NCI-H187 treated with DMSO at 0.1 percent for 48 hours (cell line): ENCODE results near the gene C1QTNF4.

Experiments used
- DNase-seq: peaks from one replicate; lab custom pipeline; 2025; lab: John Stamatoyannopoulos, UW

Gene C1QTNF4

GRCh38 chr11:47592970-47593369 lies 1.2 kb downstream of the C1QTNF4 start:
- no peak for DNase-seq

DNA sequence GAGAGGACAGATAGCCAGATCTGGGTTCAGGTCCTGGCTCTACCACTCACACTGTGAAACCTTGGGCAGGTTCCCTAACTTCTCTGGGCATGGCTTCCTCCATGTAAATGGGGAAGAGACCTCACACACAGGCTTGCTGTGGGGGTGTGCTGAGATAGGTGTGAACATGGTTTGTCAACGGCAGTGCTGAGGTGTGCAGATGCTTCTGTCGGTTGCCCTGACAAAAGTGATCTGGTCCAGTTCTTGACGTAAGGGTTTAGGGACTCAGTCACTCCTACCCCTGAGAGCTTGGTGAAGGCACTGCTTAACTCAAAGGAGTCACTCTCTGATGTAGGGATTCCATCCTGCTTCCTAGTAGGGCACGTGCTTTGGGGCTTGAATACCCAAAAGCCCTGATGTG lies 2.0 kb downstream of the C1QTNF4 start:
- DNase-seq = no peak

- DNase-seq = no peak
These were observed 2.4 kb downstream of the C1QTNF4 start for GRCh38 chr11:47591764-47592163.

DNA sequence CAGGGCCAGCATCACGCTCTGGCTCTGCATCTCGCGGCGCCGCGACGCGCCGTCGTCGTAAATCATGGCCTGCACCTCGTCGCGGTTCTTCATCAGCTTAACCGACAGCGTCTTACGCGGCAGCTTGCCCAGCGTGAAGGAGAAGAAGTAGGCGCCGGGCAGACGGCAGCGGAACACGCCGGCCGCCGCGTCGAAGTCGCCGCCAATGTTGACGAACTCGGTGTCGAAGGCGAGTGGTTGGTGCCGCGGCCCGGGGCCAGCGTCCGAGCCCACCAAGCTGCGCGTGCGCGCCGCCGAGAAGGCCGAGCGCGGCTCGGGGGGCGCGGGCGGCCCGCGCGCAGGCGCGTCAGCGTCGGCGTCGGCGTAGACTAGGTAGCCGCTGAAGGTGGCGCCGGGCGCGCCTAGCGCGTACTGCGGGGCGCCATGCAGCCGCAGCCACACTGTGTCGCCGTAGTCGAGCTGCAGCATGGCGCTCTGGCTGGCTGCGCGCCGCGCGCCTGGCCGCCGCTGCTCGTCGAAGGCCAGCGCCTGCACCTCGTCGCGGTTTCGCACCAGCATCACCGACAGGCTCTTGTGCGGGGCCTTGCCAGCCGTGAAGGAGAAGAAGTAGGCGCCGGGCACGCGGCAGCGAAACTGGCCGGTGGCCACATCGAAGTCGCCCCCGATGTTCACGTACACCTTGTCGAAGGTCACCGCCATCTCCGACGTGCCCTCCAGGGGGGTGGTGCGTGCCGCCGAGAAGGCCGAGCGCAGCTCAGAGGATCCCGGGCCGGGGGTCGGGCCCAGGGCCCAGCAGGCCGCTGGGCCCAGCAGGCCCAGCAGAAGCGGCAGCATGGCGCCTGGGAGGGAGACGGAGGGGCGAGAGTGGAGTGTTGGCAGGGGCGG lies 4.0 kb downstream of the C1QTNF4 start:
- no peak for DNase-seq

- no peak for DNase-seq
These were observed 4.6 kb downstream of the C1QTNF4 start for GRCh38 chr11:47589584-47589976.

GRCh38 chr11:47589118-47589517 lies 5.1 kb downstream of the C1QTNF4 start:
- no peak for DNase-seq

GRCh38 chr11:47587723-47588326 lies 6.4 kb downstream of the C1QTNF4 start:
- DNase-seq = no peak

DNA sequence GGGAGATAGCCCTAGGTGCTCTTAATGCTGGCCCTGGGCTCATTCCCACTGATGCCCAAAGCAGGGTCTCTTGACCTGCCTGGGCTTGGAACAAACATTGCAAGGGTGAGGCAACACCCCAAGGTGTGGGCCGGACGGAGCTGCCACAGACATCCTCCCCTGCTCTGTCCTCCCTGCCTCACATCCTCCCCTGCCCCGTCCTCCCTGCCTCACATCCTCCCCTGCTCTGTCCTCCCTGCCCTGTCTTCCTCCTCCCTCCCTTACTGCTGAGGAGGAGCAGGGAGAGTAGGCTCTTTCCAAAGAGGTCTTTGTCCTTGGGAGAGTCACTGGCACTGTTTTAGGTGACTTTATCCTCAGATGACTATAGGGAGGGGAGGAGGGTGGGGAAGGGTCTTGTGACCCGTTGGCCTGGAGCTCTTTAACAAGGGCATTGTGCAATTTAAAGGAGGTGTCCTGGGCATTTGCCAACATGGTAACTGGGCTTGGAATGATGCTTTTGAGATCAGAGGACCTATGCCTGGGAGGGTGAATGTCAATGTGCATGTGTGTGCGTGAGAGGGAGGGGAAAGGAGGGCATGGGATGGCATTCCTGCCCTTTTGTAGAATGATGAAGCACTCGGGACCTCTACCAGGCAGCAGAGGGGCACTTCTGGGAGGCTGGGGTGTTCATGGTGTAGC lies 7.0 kb downstream of the C1QTNF4 start:
- DNase-seq = no peak

GRCh38 chr11:47586098-47586855 lies 7.9 kb downstream of the C1QTNF4 start, which contains the start of gene FAM180B:
TSS of gene FAM180B (plus strand) at chr11:47586678. CDS start at chr11:47586769, 91 bp downstream.
- DNase-seq = no peak

GRCh38 chr11:47583844-47584243 lies 10.4 kb downstream of the C1QTNF4 start:
- DNase-seq = no peak

GRCh38 chr11:47578524-47579494 lies 15.4 kb downstream of the C1QTNF4 start, which contains the start of the genes KBTBD4 and NDUFS3:
TSS of gene KBTBD4 (minus strand) at chr11:47578970. CDS start at chr11:47578951, 19 bp downstream.
TSS of gene NDUFS3 (plus strand) at chr11:47579074. CDS start at chr11:47579092, 18 bp downstream.
- DNase-seq = peak; percentile 85

DNA sequence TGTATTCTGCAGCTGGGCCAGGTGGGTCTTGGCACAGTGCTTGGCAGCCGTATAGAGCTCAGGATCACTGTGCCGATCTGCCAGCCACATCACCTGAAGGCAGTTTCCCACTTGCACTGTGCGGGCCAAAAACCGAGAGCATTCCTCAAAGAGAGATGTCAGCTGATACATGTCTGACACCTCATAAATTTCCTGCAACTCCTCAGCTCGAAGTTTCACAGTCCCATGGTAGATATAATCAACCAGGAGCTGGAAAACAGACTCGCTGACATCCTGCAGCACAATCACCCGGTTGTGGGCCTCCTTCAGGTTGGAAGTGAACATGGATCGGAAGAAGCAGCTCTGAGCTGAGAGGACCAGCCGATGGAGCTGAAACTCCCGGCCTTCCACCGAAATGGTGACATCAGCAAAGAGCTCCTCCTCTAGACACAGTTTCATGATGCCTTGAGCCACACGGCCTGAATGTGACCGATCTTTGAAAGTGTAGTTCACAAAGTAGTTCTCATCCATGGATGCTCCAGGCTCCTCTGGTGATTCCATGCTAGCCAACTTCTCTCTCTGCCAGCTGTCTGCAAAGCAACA lies 16.7 kb downstream of the C1QTNF4 start:
- no peak for DNase-seq

DNA sequence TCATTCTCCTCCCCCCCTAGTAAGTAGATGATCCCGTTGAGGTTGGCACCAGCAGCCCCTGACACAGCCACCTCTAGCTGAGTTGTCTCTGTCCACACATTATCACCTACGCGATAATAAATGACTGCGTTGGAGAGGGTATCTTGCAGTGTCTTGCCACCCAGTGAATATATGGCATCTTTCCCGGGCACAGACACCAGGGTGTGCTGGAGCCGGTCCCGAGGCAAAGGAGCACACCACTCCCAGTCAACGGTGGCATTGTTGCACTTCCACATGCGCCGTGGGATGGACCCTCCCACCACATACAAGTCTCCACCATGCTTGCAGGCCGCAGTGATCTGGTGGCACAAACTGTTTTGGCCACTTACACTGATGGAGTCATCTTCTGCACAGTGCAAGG lies 20.9 kb downstream of the C1QTNF4 start:
- no peak for DNase-seq

DNA sequence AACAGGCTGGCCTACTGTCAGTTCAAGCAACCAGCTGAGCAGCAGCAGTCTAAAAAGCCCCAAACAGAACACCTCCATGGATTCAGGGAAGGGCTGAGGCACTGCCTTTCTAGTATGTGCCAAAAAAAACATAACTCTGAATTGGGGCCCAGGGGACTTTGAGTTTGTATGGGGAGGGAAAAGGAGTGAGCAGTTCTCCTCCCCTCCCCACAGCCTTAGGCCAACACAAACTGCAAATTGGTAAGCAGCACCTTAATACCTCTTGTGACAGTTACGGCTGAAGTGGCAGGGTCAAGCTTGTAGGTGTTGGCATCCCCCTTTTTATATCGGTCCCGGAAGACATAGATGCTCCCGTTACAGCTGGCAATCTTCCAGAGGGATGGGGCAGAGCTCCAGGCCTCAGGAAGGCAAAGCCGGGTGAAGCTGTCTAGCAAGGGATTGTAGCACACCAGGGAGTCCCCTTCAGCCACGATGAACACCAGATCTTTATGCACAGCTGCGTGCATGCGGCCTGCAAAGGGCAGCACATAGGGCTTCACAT lies 21.4 kb downstream of the C1QTNF4 start:
- no peak for DNase-seq

DNA sequence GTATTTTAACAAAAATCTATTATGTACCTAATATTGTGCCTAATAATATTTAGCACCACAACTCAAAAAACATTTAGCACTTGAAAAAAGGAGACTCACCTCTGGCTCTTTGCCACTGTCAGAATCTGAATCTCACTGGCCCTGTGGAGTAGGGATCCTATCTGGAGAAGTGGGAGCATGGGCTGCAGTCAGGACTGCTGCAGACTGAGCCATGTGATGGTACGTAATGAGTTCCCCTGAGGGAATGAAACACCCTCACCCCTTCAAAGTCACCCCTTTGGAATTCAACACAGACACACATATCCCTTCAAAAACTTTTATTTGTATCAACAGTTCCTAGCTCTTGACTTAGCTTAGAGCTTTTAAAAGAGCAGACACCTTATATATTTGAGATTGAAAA lies 22.3 kb downstream of the C1QTNF4 start:
- DNase-seq = no peak

DNA sequence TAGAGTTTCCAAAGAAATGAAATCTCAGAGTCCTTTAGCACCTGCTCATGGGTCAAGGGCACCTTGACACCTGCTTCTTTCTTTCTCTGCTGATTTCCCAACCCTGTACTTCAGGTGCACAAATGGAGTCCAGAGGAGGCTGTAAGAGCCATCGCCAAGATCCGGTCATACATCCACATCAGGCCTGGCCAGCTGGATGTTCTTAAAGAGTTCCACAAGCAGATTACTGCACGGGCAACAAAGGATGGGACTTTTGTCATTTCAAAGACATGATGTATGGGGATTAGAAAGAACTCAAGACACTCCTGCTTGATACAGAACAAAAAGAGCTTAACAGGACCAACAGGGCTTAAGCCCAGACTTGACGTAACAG lies 22.9 kb downstream of the C1QTNF4 start:
- no peak for DNase-seq

GRCh38 chr11:47570651-47571356 lies 23.4 kb downstream of the C1QTNF4 start:
- no peak for DNase-seq

DNA sequence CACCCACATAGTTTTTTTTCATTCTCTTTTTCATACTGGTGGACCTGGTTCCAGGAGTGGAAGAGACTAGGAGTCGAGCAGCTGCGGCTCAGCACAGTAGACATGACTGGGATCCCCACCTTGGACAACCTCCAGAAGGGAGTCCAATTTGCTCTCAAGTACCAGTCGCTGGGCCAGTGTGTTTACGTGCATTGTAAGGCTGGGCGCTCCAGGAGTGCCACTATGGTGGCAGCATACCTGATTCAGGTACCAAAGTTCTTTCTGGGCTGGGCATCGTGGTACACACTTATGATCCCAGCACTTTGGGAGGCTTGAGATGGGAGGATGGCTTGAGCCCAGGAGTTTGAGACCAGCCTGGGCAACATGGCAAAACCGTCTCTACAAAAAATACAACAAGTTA lies 24.6 kb downstream of the C1QTNF4 start:
- no peak for DNase-seq

DNA sequence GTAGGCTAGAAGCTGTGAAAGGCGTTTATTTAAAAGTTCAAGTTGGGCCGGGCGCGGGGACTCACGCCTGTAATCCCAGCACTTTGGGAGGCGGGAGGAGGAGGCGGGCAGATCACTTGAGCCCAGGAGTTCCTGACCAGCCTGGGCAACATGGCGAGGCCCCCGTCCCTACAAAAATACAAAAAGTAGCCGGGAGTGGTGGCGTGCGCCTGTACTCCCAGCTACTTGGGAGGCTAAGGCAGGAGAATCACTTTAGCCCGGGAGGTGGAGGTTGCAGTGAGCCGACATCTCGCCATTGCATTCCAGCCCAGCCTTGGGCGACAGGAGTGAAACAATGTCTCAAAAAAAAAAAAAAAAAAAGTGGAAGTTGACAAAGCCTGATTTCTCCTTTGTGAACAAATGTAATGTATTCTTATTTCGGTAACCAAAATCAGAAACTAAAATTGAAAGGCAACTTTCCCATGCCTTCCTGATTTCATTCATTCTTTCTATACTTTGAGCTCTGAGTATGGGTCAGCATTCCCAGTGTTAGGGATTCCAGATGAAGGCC lies 28.0 kb downstream of the C1QTNF4 start:
- no peak for DNase-seq
